BE2C (cell line): ENCODE measurements around the gene KNCN.

Experiments
- DNase-seq: peaks from one replicate; pipeline ENCODE4 v3.0.0-alpha.2; 2020
- H3K27me3 ChIP-seq: fragments of 250-450 bp; sonication (Bioruptor Pico); 2 replicates; pipeline ENCODE4 v1.5.1; 2020; ENCODE audit warnings: mild to moderate bottlenecking
- H3K36me3 ChIP-seq: fragments of 250-450 bp; sonication (Bioruptor Pico); 2 replicates; pipeline ENCODE4 v1.5.1; 2020; ENCODE audit warnings: mild to moderate bottlenecking
- H3K4me1 ChIP-seq: fragments of 250-450 bp; sonication (Bioruptor Pico); 2 replicates; pipeline ENCODE4 v1.5.1; 2020
- H3K4me3 ChIP-seq: 2 replicates; pipeline ENCODE4 v1.5.1; 2011; ENCODE audit warnings: low read depth, low read length
- H3K9me3 ChIP-seq: fragments of 250-450 bp; sonication (Bioruptor Pico); 2 replicates; pipeline ENCODE4 v1.5.1; 2020
- TF ChIP-seq, protein P1 (sequence below): IDR thresholded peaks from 2 replicates; pipeline ENCODE4 v1.5.1; 2012; ENCODE audit warnings: mild to moderate bottlenecking, low read depth, low read length

The KNCN gene

GRCh38 chr1:46592823-46593222 is 41.4 kb upstream of the KNCN start:
- no peaks in the 10 kb centered on the region for H3K4me1 ChIP-seq
- H3K4me3 ChIP-seq: no peak overlapping the region
- H3K27me3 ChIP-seq: no peaks in the 10 kb centered on the region
- DNase-seq: no peak
- no peaks in the 10 kb centered on the region for H3K9me3 ChIP-seq
- no peaks in the 10 kb centered on the region for H3K36me3 ChIP-seq
- TF ChIP-seq, protein P1, sequence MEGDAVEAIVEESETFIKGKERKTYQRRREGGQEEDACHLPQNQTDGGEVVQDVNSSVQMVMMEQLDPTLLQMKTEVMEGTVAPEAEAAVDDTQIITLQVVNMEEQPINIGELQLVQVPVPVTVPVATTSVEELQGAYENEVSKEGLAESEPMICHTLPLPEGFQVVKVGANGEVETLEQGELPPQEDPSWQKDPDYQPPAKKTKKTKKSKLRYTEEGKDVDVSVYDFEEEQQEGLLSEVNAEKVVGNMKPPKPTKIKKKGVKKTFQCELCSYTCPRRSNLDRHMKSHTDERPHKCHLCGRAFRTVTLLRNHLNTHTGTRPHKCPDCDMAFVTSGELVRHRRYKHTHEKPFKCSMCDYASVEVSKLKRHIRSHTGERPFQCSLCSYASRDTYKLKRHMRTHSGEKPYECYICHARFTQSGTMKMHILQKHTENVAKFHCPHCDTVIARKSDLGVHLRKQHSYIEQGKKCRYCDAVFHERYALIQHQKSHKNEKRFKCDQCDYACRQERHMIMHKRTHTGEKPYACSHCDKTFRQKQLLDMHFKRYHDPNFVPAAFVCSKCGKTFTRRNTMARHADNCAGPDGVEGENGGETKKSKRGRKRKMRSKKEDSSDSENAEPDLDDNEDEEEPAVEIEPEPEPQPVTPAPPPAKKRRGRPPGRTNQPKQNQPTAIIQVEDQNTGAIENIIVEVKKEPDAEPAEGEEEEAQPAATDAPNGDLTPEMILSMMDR: no peak

DNA sequence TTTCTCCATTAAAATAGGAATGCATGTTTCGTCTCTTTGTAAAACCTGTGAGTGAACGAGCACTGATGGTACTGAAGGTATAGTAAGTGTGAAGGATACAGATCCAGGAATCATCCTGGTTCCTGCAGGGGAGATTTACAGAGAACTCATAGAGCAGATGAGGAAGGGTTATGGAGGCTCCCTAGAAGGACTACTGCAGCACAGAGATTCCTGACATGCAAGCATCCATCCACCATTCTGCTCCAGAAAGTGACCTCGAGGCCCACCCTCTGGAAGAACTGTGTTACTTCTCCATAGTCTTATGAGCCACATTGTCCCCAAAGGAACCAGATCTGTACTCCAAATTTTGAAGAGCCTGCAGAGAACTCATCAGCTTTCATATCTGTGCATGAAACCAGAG is 38.1 kb upstream of the KNCN start:
- Histone ChIP-seq H3K4me3 (no peak overlapping the region), H3K36me3 (no peaks in the 10 kb centered on the region), H3K9me3 (no peaks in the 10 kb centered on the region), H3K4me1 (no peaks in the 10 kb centered on the region), H3K27me3 (no peaks in the 10 kb centered on the region)
- TF ChIP-seq, protein P1: no peak
- DNase-seq: no peak

DNA sequence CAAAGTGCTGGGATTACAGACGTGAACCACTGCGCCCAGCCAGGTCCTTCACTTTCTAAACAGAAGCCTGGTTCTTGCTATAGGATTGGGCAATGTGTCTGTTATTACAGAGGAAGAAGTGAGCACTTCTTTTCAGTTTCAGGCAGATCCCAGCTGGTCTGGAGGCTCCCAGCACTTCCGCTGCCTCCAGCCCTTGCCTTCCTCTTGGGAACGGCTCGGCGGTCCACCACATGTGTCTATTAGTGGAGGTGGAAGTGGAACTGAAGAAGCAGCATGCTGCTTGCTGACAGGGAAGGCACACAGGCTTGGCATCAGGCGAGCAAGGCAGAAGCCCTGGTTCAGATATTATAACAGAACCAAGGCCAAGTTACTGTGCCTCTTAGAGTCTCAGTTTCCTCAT is 35.6 kb upstream of the KNCN start:
- H3K4me3 ChIP-seq: no peak overlapping the region
- no peak for DNase-seq
- H3K9me3 ChIP-seq: no peaks in the 10 kb centered on the region
- no peaks in the 10 kb centered on the region for H3K27me3 ChIP-seq
- H3K36me3 ChIP-seq: no peaks in the 10 kb centered on the region
- no peaks in the 10 kb centered on the region for H3K4me1 ChIP-seq
- TF ChIP-seq, protein P1: no peak

DNA sequence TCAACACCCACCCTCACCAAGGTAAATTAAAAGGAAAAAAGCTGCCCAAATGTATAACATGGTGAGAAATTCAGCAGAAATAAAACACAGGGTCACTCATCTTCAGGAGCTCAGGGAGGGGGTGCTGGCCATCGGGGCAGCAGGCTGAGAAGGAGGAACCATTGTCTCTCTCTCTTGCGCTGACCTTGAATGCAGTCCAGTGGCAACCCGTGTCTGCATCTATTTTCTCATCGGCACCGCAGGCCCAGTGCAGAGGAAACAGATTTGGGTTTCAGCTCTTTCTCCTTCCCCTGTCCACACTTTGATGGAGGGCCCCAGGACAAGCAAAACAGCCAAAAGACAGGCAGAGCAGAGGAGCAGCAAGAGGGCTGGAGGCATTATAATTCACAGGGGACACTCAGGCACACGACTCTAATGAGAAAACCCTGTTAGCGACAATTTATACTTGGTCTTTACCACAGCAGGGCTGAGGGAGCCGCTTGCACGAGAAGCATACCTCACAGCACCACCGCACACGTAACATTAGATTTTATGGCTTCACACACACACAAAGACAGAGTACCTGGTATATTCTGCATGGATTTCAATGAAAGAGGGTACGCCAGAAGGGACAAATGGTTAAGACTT is 34.0 kb upstream of the KNCN start:
- Histone ChIP-seq H3K4me3 (no peak overlapping the region), H3K36me3 (no peaks in the 10 kb centered on the region), H3K9me3 (no peaks in the 10 kb centered on the region), H3K27me3 (no peaks in the 10 kb centered on the region), H3K4me1 (no peaks in the 10 kb centered on the region)
- no peak for DNase-seq
- TF ChIP-seq, protein P1: no peak

- TF ChIP-seq, protein P1: no peak
- no peak for DNase-seq
- H3K27me3 ChIP-seq: no peaks in the 10 kb centered on the region
- H3K4me1 ChIP-seq: no peaks in the 10 kb centered on the region
- H3K4me3 ChIP-seq: no peak overlapping the region
- no peaks in the 10 kb centered on the region for H3K9me3 ChIP-seq
- no peaks in the 10 kb centered on the region for H3K36me3 ChIP-seq
Measured at GRCh38 chr1:46583494-46583893, 32.0 kb upstream of the KNCN start.

DNA sequence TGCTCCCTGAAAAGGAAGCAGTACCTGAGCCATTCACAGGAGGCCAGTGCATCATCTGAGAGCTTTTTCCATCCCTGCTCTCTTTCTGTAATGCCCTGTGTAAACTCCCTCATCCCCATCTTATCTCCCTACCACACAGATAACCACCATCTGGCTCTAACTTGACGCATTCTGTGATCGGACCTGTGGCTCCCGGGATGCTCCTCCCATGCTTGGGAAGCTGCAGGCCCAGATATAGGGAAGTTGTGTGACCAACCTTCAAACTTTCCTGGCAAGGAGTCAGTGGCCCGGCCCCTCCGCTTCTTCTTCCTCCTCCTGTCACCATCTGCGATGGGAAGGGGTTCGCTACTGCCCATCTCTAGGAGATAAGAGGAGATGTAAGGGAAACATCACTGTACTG is 31.5 kb upstream of the KNCN start:
- DNase-seq: no peak
- Histone ChIP-seq H3K27me3 (no peaks in the 10 kb centered on the region), H3K4me1 (no peaks in the 10 kb centered on the region), H3K4me3 (no peak overlapping the region), H3K9me3 (no peaks in the 10 kb centered on the region), H3K36me3 (no peaks in the 10 kb centered on the region)
- TF ChIP-seq, protein P1: no peak
